Fibroblast of the aortic adventitia (primary cell): Measurements from ENCODE around the gene LAG3. TPM values are rescaled to one million over a fixed set of nuclear protein-coding genes. Genes with fewer than 3 reads are reported as not detected.

ENCODE experiments used
- DNase-seq: peaks from one replicate; pipeline ENCODE4 v3.0.0-alpha.2; 2010; ENCODE audit warnings: low read depth
- H3K4me3 ChIP-seq: 2 replicates; pipeline ENCODE4 v1.5.1; 2011; ENCODE audit warnings: low read depth, mild to moderate bottlenecking, control low read depth, low read length, moderate library complexity
- CTCF ChIP-seq: IDR thresholded peaks from 2 replicates; pipeline ENCODE4 v1.5.1; 2011; ENCODE audit warnings: mild to moderate bottlenecking, low read length, control low read depth, inconsistent platforms; ENCODE audit not compliant: insufficient read depth
- total RNA-seq: library from RNA; depleted of rRNA; stranded (reverse); fragments of >200 nt; gene quantifications from 2 replicates; pipeline ENCODE4 v1.2.3, GENCODE V29; 2012; ENCODE audit warnings: low replicate concordance

The LAG3 gene
- total RNA-seq, 1 donor: not detected

- DNase-seq: no peak
- H3K4me3 ChIP-seq: no peak overlapping the region
Observed at GRCh38 chr12:6777386-6777785, 5.1 kb downstream of the LAG3 start.

GRCh38 chr12:6778217-6778573 is 5.9 kb downstream of the LAG3 start:
- no peak for TF ChIP-seq CTCF
- peak overlapping the region; percentile 58 for H3K4me3 ChIP-seq
- DNase-seq: peak; percentile 39

More at GRCh38 chr12:6777386-6777785, 5.1 kb downstream of the LAG3 start:
- TF ChIP-seq CTCF: no peak

- peak overlapping the region; percentile 58 for H3K4me3 ChIP-seq
- TF ChIP-seq CTCF: peak; percentile 94
- DNase-seq: peak; percentile 94
Observed at GRCh38 chr12:6778574-6779550, 6.5 kb downstream of the LAG3 start.

- TF ChIP-seq CTCF: no peak
- no peak overlapping the region for H3K4me3 ChIP-seq
- DNase-seq: no peak
Observed at GRCh38 chr12:6779708-6780432, 7.5 kb downstream of the LAG3 start.

- no peak for DNase-seq
- no peak for TF ChIP-seq CTCF
- no peak overlapping the region for H3K4me3 ChIP-seq
Observed at GRCh38 chr12:6780573-6780972, 8.3 kb downstream of the LAG3 start.

- TF ChIP-seq CTCF: no peak
- H3K4me3 ChIP-seq: no peak overlapping the region
- no peak for DNase-seq
Observed at GRCh38 chr12:6782119-6782518, 9.8 kb downstream of the LAG3 start.
